ENCODE results near the gene TRAPPC11.

Gene TRAPPC11

DNA sequence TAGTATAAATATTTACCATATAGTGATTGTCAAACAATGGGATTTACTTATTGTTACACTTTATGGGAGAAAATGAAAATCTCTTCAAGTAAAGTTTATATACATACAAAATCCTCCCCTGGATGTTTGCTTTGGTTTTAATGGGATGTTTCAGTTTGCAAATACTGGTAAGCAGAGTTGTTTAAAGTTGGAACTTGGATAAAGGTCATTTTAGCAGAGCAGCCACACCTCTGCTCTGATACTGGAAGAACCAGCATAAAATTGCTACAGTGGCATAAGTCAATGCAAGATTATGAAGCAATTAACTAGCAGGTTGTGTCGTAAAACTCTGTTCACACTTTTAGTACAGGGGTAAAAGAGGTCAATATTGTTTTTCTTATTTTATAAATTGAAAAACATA lies 101.2 kb downstream of the TRAPPC11 start:
- no peak for DNase-seq
